CD14-positive monocyte (primary cell): ENCODE results near the gene SCML1. TPM values are rescaled to one million over a fixed set of nuclear protein-coding genes. Genes with fewer than 3 reads are reported as not detected.
"Not testable (repeated sequence)": the region's sequence is repeated elsewhere in the genome, so short reads cannot be mapped to it uniquely, and the experiment has no call there.

Experiments
- DNase-seq, 3 donors: peaks; one replicate each; pipeline ENCODE4 v3.0.0-alpha.2; 2011 to 2022
- H2AFZ ChIP-seq: 2 replicates; pipeline ENCODE4 v1.6.0; 2012; ENCODE audit warnings: mild to moderate bottlenecking, low read depth, low read length, inconsistent platforms; ENCODE audit not compliant: insufficient read depth, poor library complexity, severe bottlenecking
- H3K27ac ChIP-seq, 2 donors: 1 replicate in 1 of 2; 2 replicates in 1 of 2; pipeline ENCODE4 v1.5.1; 2012 to 2013; ENCODE audit warnings: low read length in 2 of 2, control low read depth in 1 of 2, inconsistent platforms in 1 of 2, low read depth in 1 of 2, mild to moderate bottlenecking in 1 of 2
- H3K27me3 ChIP-seq, 2 donors: one replicate each; pipeline versions ENCODE4 v1.6.0 to v1.6.1; 2011 to 2013; ENCODE audit warnings: low read length in 2 of 2; ENCODE audit not compliant: control insufficient read depth in 2 of 2, insufficient read depth in 2 of 2
- H3K36me3 ChIP-seq, 2 donors: replicated peaks in 1 of 2; 1 replicate in 1 of 2; 2 replicates in 1 of 2; pipeline versions ENCODE4 v1.5.1 to v1.6.1; 2012 to 2013; ENCODE audit warnings: low read length in 2 of 2, control low read depth in 1 of 2, inconsistent platforms in 1 of 2, mild to moderate bottlenecking in 1 of 2; ENCODE audit not compliant: insufficient read depth in 2 of 2, control insufficient read depth in 1 of 2
- H3K4me1 ChIP-seq, 2 donors: 1 replicate in 1 of 2; 2 replicates in 1 of 2; pipeline versions ENCODE4 v1.5.1 to v1.6.1; 2012 to 2013; ENCODE audit warnings: low read length in 2 of 2, control low read depth in 1 of 2, inconsistent platforms in 1 of 2, mild to moderate bottlenecking in 1 of 2, moderate library complexity in 1 of 2; ENCODE audit not compliant: insufficient read depth in 2 of 2, control insufficient read depth in 1 of 2
- H3K4me2 ChIP-seq: replicated peaks from 2 replicates; pipeline ENCODE3; 2012; ENCODE audit warnings: low read length, moderate library complexity, mild to moderate bottlenecking; ENCODE audit not compliant: poor library complexity, severe bottlenecking; ENCODE audit errors: extremely low read depth
- H3K4me3 ChIP-seq, 3 experiments: fragments of 200-600 bp in 1 of 3; sonication (generic) in 1 of 3; replicated peaks in 1 of 3; 1 replicate in 2 of 3; 2 replicates in 1 of 3; pipeline ENCODE4 v1.5.1; 2011 to 2013; ENCODE audit warnings: low read length in 3 of 3, mild to moderate bottlenecking in 3 of 3, control low read depth in 2 of 3, low read depth in 2 of 3, inconsistent platforms in 1 of 3, moderate library complexity in 1 of 3
- H3K79me2 ChIP-seq: 2 replicates; pipeline ENCODE4 v1.6.0; 2012; ENCODE audit warnings: mild to moderate bottlenecking, control low read depth, inconsistent platforms, low read length, moderate library complexity; ENCODE audit not compliant: insufficient read depth
- H3K9ac ChIP-seq: 2 replicates; pipeline ENCODE4 v1.6.0; 2017; ENCODE audit warnings: low read length, mild to moderate bottlenecking; ENCODE audit not compliant: insufficient read depth, poor library complexity, severe bottlenecking
- H3K9me3 ChIP-seq, 2 donors: replicated peaks in 1 of 2; 1 replicate in 1 of 2; 2 replicates in 1 of 2; pipeline versions ENCODE4 v1.5.1 to v1.6.1; 2012 to 2013; ENCODE audit warnings: low read length in 2 of 2, control low read depth in 1 of 2; ENCODE audit not compliant: control insufficient read depth in 1 of 2, insufficient read depth in 1 of 2
- H4K20me1 ChIP-seq: 2 replicates; pipeline ENCODE4 v1.6.0; 2012; ENCODE audit warnings: mild to moderate bottlenecking, low read length, control low read depth, moderate library complexity; ENCODE audit not compliant: insufficient read depth
- H3K27ac Mint-ChIP-seq, 7 donors: one replicate each; pipeline ENCODE4 v1.8.0; 2020; ENCODE audit warnings: mild to moderate bottlenecking in 7 of 7, mixed read lengths in 7 of 7, moderate library complexity in 6 of 7, inconsistent platforms in 2 of 7
- H3K27me3 Mint-ChIP-seq, 3 donors: one replicate each; pipeline ENCODE4 v1.8.0; 2021 to 2022; ENCODE audit warnings: low read depth in 3 of 3, mild to moderate bottlenecking in 3 of 3, mixed read lengths in 3 of 3, moderate library complexity in 3 of 3, inconsistent platforms in 1 of 3
- H3K36me3 Mint-ChIP-seq, 2 donors: one replicate each; pipeline ENCODE4 v1.8.0; 2020; ENCODE audit warnings: mixed read lengths in 2 of 2, inconsistent platforms in 1 of 2, mild to moderate bottlenecking in 1 of 2
- H3K4me1 Mint-ChIP-seq: one replicate; pipeline ENCODE4 v1.8.0; 2020; ENCODE audit warnings: mild to moderate bottlenecking, mixed read lengths
- H3K4me3 Mint-ChIP-seq, 2 donors: one replicate each; pipeline ENCODE4 v1.8.0; 2020; ENCODE audit warnings: mild to moderate bottlenecking in 2 of 2, mixed read lengths in 2 of 2, moderate library complexity in 1 of 2
- H3K9me3 Mint-ChIP-seq, 7 donors: one replicate each; pipeline ENCODE4 v1.8.0; 2020 to 2022; ENCODE audit warnings: mixed read lengths in 7 of 7, mild to moderate bottlenecking in 6 of 7, moderate library complexity in 6 of 7, inconsistent platforms in 2 of 7
- CTCF ChIP-seq: fragments of 200-600 bp; IDR thresholded peaks from one replicate; pipeline ENCODE4 v1.8.0; 2022; ENCODE audit warnings: antibody characterized with exemption, mild to moderate bottlenecking
- WGBS: methylation state at CpG from one replicate; pipeline ENCODE4 v1.1.5; 2013; ENCODE audit warnings: missing lambda C conversion rate; ENCODE audit not compliant: insufficient coverage; 5-methylcytosine and 5-hydroxymethylcytosine counted together
- intact Hi-C, 2 donors: fragments of 100-400 bp; cut with micrococcal nuclease; formaldehyde crosslinking; loops; one replicate each; pipeline versions ENCODE4 v1.15.0 to v1.15.1; 2023
- polyA plus RNA-seq, 3 donors: library from polyadenylated mRNA; depleted of rRNA in 1 of 3; unstranded in 2 of 3; stranded (reverse) in 1 of 3; fragments of 300-500 nt in 2 of 3; fragments of >200 nt in 1 of 3; fragmentation: Illumina TruSeq in 2 of 3; gene quantifications; 1 replicate in 2 of 3; 2 replicates in 1 of 3; pipeline ENCODE4 v1.2.3, GENCODE V29; 2012 to 2021

Gene SCML1
- polyA plus RNA-seq, 3 donors = 0.56 to 8.5 (median 1.4) TPM

- Histone ChIP-seq H3K9me3 (no peaks in the 10 kb centered on the region), H3K79me2 (no peaks in the 10 kb centered on the region), H3K27me3 (no peaks in the 10 kb centered on the region), H3K4me1 (peaks cover 3 to 4% of the 10 kb centered on the region in 2 donors), H3K4me2 (no peak overlapping the region), H3K4me3 (no peak overlapping the region), H4K20me1 (no peaks in the 10 kb centered on the region), H3K9ac (no peak overlapping the region), H3K27ac (no peak overlapping the region), H3K36me3 (no peaks in the 10 kb centered on the region), H2AFZ (no peak overlapping the region)
- no peak for TF ChIP-seq CTCF
- Mint-ChIP-seq H3K4me1 (peaks cover 26% of the 10 kb centered on the region), H3K4me3 (no peak overlapping the region), H3K27me3 (peaks cover 0 to 2% (median 0%) of the 10 kb centered on the region in 3 donors), H3K27ac (no peak overlapping the region), H3K36me3 (no peaks in the 10 kb centered on the region), H3K9me3 (peaks cover 0 to 7% (median 2%) of the 10 kb centered on the region in 7 donors)
- DNase-seq = no peak
- WGBS = no CpG with 5 or more reads among the region's 2 CpGs
- intact Hi-C loops = no loop called here
Observed at GRCh38 chrX:17778997-17779396, 41.7 kb downstream of the SCML1 start.

- Histone ChIP-seq H3K27ac (no peak overlapping the region), H3K27me3 (no peaks in the 10 kb centered on the region), H3K9ac (no peak overlapping the region), H3K4me2 (no peak overlapping the region), H3K4me1 (peaks cover 3 to 4% of the 10 kb centered on the region in 2 donors), H3K36me3 (no peaks in the 10 kb centered on the region), H3K79me2 (no peaks in the 10 kb centered on the region), H4K20me1 (no peaks in the 10 kb centered on the region), H2AFZ (no peak overlapping the region), H3K9me3 (no peaks in the 10 kb centered on the region), H3K4me3 (no peak overlapping the region)
- no peak overlapping the region for H3K27ac Mint-ChIP-seq
- peaks cover 0 to 2% (median 0%) of the 10 kb centered on the region in 3 donors for H3K27me3 Mint-ChIP-seq
- DNase-seq = no peak
- no peak for TF ChIP-seq CTCF
- peaks cover 26% of the 10 kb centered on the region for H3K4me1 Mint-ChIP-seq
- no CpG with 5 or more reads among the region's 4 CpGs for WGBS
- intact Hi-C loops = no loop called here
- no peak overlapping the region for H3K4me3 Mint-ChIP-seq
- peaks cover 0 to 7% (median 2%) of the 10 kb centered on the region in 7 donors for H3K9me3 Mint-ChIP-seq
- H3K36me3 Mint-ChIP-seq = no peaks in the 10 kb centered on the region
Observed at GRCh38 chrX:17779434-17779833, 42.1 kb downstream of the SCML1 start.

- DNase-seq, H3K36me3 ChIP-seq, intact Hi-C loops, H3K4me3 ChIP-seq, H3K4me1 Mint-ChIP-seq, H3K9me3 Mint-ChIP-seq, H3K4me1 ChIP-seq, H3K36me3 Mint-ChIP-seq, H3K9ac ChIP-seq, H4K20me1 ChIP-seq, H3K4me3 Mint-ChIP-seq, H3K4me2 ChIP-seq, H3K27me3 Mint-ChIP-seq, H3K27ac ChIP-seq, H3K79me2 ChIP-seq, H3K27ac Mint-ChIP-seq, H3K9me3 ChIP-seq, H3K27me3 ChIP-seq, H2AFZ ChIP-seq: not testable (repeated sequence)
- WGBS = 100% methylated on average over 1 of the region's 31 CpGs
Observed at GRCh38 chrX:17786554-17787347, 49.5 kb downstream of the SCML1 start.
